SK-N-SH (cell line): ENCODE results near the gene GRM1. TPM values are rescaled to one million over a fixed set of nuclear protein-coding genes. Genes with fewer than 3 reads are reported as not detected.

Experiments used
- CTCF ChIA-PET: fragments of 300-600, 350-600 bp; formaldehyde crosslinking; extraction: SDS; loops from one replicate; lab custom pipeline; 2021; lab: Yijun Ruan, JAX
- POLR2A ChIA-PET: fragments of 350-600 bp; sonication (Branson Sonifier 250); formaldehyde crosslinking; extraction: SDS; loops from one replicate; lab custom pipeline; 2020; ENCODE audit warnings: antibody characterized with exemption, inconsistent platforms; lab: Yijun Ruan, JAX
- DNase-seq: peaks from one replicate; pipeline ENCODE4 v3.0.0; 2012
- H2AFZ ChIP-seq: fragments of 200-600 bp; sonication (generic); 2 replicates; pipeline ENCODE4 v1.8.1; 2016; ENCODE audit warnings: antibody characterized with exemption, mild to moderate bottlenecking, low read depth
- H3F3A ChIP-seq: fragments of 200-600 bp; sonication (generic); replicated peaks from 2 replicates; pipeline ENCODE3; 2016; ENCODE audit warnings: antibody characterized with exemption, mild to moderate bottlenecking; ENCODE audit not compliant: insufficient read depth
- H3K27ac ChIP-seq, 2 experiments: fragments of 200-500 bp in 1 of 2; fragments of 200-600 bp in 1 of 2; sonication (Bioruptor generic) in 1 of 2; sonication (generic), shearing (Covaris generic) in 1 of 2; 2 replicates each; pipeline versions ENCODE4 v1.5.1 to v1.6.1; 2014 to 2016; ENCODE audit warnings: low read depth in 2 of 2, inconsistent platforms in 1 of 2, low read length in 1 of 2, mild to moderate bottlenecking in 1 of 2, mixed read lengths in 1 of 2
- H3K27me3 ChIP-seq: fragments of 200-600 bp; sonication (generic), shearing (Covaris generic); 2 replicates; pipeline ENCODE4 v1.6.1; 2016; ENCODE audit warnings: mixed run types; ENCODE audit not compliant: insufficient read depth
- H3K36me3 ChIP-seq, 2 experiments: fragments of 200-500 bp in 1 of 2; fragments of 200-600 bp in 1 of 2; sonication (Bioruptor generic) in 1 of 2; sonication (generic) in 1 of 2; replicated peaks in 1 of 2; 2 replicates each; pipeline versions ENCODE3 to v1.5.1; 2014 to 2016; ENCODE audit warnings: low read length in 1 of 2, mild to moderate bottlenecking in 1 of 2; ENCODE audit not compliant: insufficient read depth in 2 of 2, control insufficient read depth in 1 of 2
- H3K4me1 ChIP-seq, 2 experiments: fragments of 200-500 bp in 1 of 2; fragments of 200-600 bp in 1 of 2; sonication (Bioruptor generic) in 1 of 2; sonication (generic), shearing (Covaris generic) in 1 of 2; 2 replicates each; pipeline versions ENCODE4 v1.5.1 to v1.6.1; 2014 to 2016; ENCODE audit warnings: low read depth in 1 of 2, low read length in 1 of 2, mixed run types in 1 of 2; ENCODE audit not compliant: insufficient read depth in 2 of 2, control insufficient read depth in 1 of 2
- H3K4me2 ChIP-seq: fragments of 200-600 bp; sonication (generic), shearing (Covaris generic); 2 replicates; pipeline ENCODE4 v1.6.1; 2017; ENCODE audit warnings: mixed run types
- H3K4me3 ChIP-seq, 2 experiments: fragments of 200-500 bp in 1 of 2; fragments of 200-600 bp in 1 of 2; sonication (Bioruptor generic) in 1 of 2; sonication (generic), shearing (Covaris generic) in 1 of 2; 2 replicates each; pipeline versions ENCODE4 v1.5.1 to v1.8.1; 2014 to 2016; ENCODE audit warnings: low read depth in 2 of 2, inconsistent platforms in 1 of 2, low read length in 1 of 2, mild to moderate bottlenecking in 1 of 2, mixed read lengths in 1 of 2, moderate library complexity in 1 of 2
- H3K79me2 ChIP-seq: fragments of 200-600 bp; sonication (generic); 2 replicates; pipeline ENCODE4 v1.8.1; 2017; ENCODE audit warnings: mild to moderate bottlenecking; ENCODE audit not compliant: insufficient read depth
- H3K9ac ChIP-seq: fragments of 200-600 bp; sonication (generic); 2 replicates; pipeline ENCODE4 v1.6.1; 2017; ENCODE audit warnings: mixed run types
- H3K9me2 ChIP-seq: fragments of 200-600 bp; sonication (generic); 2 replicates; pipeline ENCODE4 v1.6.1; 2017; ENCODE audit warnings: mixed run types
- H3K9me3 ChIP-seq: fragments of 200-600 bp; sonication (generic); 2 replicates; pipeline ENCODE4 v1.6.1; 2017; ENCODE audit warnings: mixed run types, mild to moderate bottlenecking, moderate library complexity
- H4K20me1 ChIP-seq: fragments of 200-600 bp; sonication (generic); 2 replicates; pipeline ENCODE4 v1.6.1; 2017; ENCODE audit warnings: mild to moderate bottlenecking, mixed run types; ENCODE audit not compliant: insufficient read depth
- ELF1 ChIP-seq: IDR thresholded peaks from 2 replicates; pipeline ENCODE4 v1.4.0; 2012
- EP300 ChIP-seq, 2 experiments: IDR thresholded peaks; 2 replicates each; pipeline versions ENCODE4 v1.4.0 to v1.6.1; 2012; ENCODE audit warnings: borderline replicate concordance in 1 of 2, low read depth in 1 of 2, low read length in 1 of 2
- FOXJ3 ChIP-seq: sonication (generic); formaldehyde crosslinking; IDR thresholded peaks from 2 replicates; pipeline ENCODE4 v1.5.1; 2020; ENCODE audit warnings: mild to moderate bottlenecking, missing genetic modification reagents
- FOXM1 ChIP-seq: IDR thresholded peaks from 2 replicates; pipeline ENCODE4 v1.4.0; 2012; ENCODE audit warnings: low read depth, mild to moderate bottlenecking
- GABPA ChIP-seq: IDR thresholded peaks from 2 replicates; pipeline ENCODE4 v1.4.0; 2012; ENCODE audit warnings: low read depth, mild to moderate bottlenecking
- MEF2A ChIP-seq: IDR thresholded peaks from 2 replicates; pipeline ENCODE4 v1.4.0; 2012; ENCODE audit warnings: low read depth, borderline replicate concordance
- MXI1 ChIP-seq: IDR thresholded peaks from 2 replicates; pipeline ENCODE4 v1.6.1; 2012; ENCODE audit warnings: mild to moderate bottlenecking, low read depth, low read length, improper control_type of control experiment
- NFIC ChIP-seq: IDR thresholded peaks from 2 replicates; pipeline ENCODE4 v1.4.0; 2012; ENCODE audit warnings: borderline replicate concordance
- RCOR1 ChIP-seq: fragments of 150-350 bp; IDR thresholded peaks from 2 replicates; pipeline ENCODE4 v1.6.1; 2017; ENCODE audit warnings: antibody characterized with exemption, low read length
- RFX5 ChIP-seq: IDR thresholded peaks from 2 replicates; pipeline ENCODE4 v1.6.1; 2012; ENCODE audit warnings: mild to moderate bottlenecking, improper control_type of control experiment, low read length
- RXRA ChIP-seq: IDR thresholded peaks from 2 replicates; pipeline ENCODE4 v1.4.0; 2012; ENCODE audit warnings: low read depth, mild to moderate bottlenecking, borderline replicate concordance
- SMC3 ChIP-seq: IDR thresholded peaks from 2 replicates; pipeline ENCODE4 v1.6.1; 2012; ENCODE audit warnings: low read depth, low read length, improper control_type of control experiment
- TAF1 ChIP-seq: IDR thresholded peaks from 2 replicates; pipeline ENCODE4 v1.6.1; 2012; ENCODE audit warnings: low read depth, mild to moderate bottlenecking, low read length, moderate library complexity, borderline replicate concordance
- WGBS: methylation state at CpG from one replicate; pipeline ENCODE4 v1.1.6; 2017; ENCODE audit warnings: low lambda C conversion rate; 5-methylcytosine and 5-hydroxymethylcytosine counted together
- polyA plus RNA-seq, 3 experiments: library from polyadenylated mRNA; depleted of rRNA; stranded (reverse); fragments of >200 nt; gene quantifications; 2 replicates each; pipeline ENCODE4 v1.2.3, GENCODE V29; 2012
- TF ChIP-seq, protein P1 (sequence below): IDR thresholded peaks from 2 replicates; pipeline ENCODE4 v1.4.0; 2012; ENCODE audit warnings: low read depth, borderline replicate concordance
- TF ChIP-seq, protein P2 (sequence below): fragments of 150-350 bp; IDR thresholded peaks from 2 replicates; pipeline ENCODE4 v1.6.1; 2017; ENCODE audit warnings: antibody characterized with exemption, low read length, low read depth, borderline replicate concordance
- TF ChIP-seq, protein P3 (sequence below): fragments of 150-350 bp; IDR thresholded peaks from 2 replicates; pipeline ENCODE4 v1.6.1; 2016; ENCODE audit warnings: mild to moderate bottlenecking, low read depth, low read length
- TF ChIP-seq, protein P4 (sequence below): IDR thresholded peaks from 2 replicates; pipeline ENCODE4 v1.4.0; 2012; ENCODE audit warnings: low read depth, borderline replicate concordance
- TF ChIP-seq, protein P5 (sequence below): fragments of 200-600 bp; sonication (generic); IDR thresholded peaks from 2 replicates; pipeline ENCODE4 v1.6.1; 2017; ENCODE audit warnings: antibody characterized with exemption, mild to moderate bottlenecking, moderate library complexity

GRM1 gene
- polyA plus RNA-seq, 1 of the 3 experiments (the other 2 are of a cell fraction) = 0.05 TPM

DNA sequence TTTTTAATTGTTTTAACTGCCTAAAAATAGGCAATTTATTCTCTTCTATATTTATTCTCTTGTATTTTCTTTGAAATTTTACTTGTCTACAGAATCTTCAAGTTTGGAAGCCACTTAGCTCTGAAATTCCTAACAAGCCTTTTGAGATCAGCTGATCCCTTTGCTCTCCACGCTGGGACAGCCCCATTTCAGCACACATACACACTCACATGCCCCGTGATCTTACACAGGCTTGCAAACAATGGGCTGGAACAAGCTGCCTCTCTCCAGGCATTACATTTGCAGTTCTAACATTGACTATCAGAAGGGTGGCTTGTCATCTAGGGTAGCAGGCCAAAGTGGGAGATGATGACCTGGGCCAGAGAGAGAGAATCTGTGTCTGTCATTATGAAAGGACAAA, 452.7 kb downstream of the GRM1 start:
- WGBS = 12% methylated on average over 2 of the region's 2 CpGs
- no peak overlapping the region for H3K4me2 ChIP-seq
- no peaks in the 10 kb centered on the region for H3K9me3 ChIP-seq
- no peak overlapping the region for H2AFZ ChIP-seq
- no peaks in the 10 kb centered on the region for H3K79me2 ChIP-seq
- POLR2A ChIA-PET = no interaction called here
- no peaks in the 10 kb centered on the region for H3K36me3 ChIP-seq
- TF ChIP-seq TAF1 (no peak), MEF2A (no peak), RFX5 (no peak), GABPA (no peak), FOXM1 (no peak), EP300 (IDR thresholded peaks at IDR 0.05; ENCODE audit: borderline replicate concordance in 1 of 2, low read depth in 1 of 2, low read length in 1 of 2) (no peak), RCOR1 (no peak), RXRA (no peak), NFIC (no peak), SMC3 (no peak), ELF1 (no peak), MXI1 (no peak), FOXJ3 (CRISPR knock-in tag) (no peak)
- TF ChIP-seq, protein P1, sequence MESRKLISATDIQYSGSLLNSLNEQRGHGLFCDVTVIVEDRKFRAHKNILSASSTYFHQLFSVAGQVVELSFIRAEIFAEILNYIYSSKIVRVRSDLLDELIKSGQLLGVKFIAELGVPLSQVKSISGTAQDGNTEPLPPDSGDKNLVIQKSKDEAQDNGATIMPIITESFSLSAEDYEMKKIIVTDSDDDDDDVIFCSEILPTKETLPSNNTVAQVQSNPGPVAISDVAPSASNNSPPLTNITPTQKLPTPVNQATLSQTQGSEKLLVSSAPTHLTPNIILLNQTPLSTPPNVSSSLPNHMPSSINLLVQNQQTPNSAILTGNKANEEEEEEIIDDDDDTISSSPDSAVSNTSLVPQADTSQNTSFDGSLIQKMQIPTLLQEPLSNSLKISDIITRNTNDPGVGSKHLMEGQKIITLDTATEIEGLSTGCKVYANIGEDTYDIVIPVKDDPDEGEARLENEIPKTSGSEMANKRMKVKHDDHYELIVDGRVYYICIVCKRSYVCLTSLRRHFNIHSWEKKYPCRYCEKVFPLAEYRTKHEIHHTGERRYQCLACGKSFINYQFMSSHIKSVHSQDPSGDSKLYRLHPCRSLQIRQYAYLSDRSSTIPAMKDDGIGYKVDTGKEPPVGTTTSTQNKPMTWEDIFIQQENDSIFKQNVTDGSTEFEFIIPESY = no peak
- TF ChIP-seq, protein P2, sequence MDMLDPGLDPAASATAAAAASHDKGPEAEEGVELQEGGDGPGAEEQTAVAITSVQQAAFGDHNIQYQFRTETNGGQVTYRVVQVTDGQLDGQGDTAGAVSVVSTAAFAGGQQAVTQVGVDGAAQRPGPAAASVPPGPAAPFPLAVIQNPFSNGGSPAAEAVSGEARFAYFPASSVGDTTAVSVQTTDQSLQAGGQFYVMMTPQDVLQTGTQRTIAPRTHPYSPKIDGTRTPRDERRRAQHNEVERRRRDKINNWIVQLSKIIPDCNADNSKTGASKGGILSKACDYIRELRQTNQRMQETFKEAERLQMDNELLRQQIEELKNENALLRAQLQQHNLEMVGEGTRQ = no peak
- TF ChIP-seq, protein P3, sequence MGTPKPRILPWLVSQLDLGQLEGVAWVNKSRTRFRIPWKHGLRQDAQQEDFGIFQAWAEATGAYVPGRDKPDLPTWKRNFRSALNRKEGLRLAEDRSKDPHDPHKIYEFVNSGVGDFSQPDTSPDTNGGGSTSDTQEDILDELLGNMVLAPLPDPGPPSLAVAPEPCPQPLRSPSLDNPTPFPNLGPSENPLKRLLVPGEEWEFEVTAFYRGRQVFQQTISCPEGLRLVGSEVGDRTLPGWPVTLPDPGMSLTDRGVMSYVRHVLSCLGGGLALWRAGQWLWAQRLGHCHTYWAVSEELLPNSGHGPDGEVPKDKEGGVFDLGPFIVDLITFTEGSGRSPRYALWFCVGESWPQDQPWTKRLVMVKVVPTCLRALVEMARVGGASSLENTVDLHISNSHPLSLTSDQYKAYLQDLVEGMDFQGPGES = no peak
- TF ChIP-seq, protein P4, sequence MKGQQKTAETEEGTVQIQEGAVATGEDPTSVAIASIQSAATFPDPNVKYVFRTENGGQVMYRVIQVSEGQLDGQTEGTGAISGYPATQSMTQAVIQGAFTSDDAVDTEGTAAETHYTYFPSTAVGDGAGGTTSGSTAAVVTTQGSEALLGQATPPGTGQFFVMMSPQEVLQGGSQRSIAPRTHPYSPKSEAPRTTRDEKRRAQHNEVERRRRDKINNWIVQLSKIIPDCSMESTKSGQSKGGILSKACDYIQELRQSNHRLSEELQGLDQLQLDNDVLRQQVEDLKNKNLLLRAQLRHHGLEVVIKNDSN = no peak
- TF ChIP-seq, protein P5, sequence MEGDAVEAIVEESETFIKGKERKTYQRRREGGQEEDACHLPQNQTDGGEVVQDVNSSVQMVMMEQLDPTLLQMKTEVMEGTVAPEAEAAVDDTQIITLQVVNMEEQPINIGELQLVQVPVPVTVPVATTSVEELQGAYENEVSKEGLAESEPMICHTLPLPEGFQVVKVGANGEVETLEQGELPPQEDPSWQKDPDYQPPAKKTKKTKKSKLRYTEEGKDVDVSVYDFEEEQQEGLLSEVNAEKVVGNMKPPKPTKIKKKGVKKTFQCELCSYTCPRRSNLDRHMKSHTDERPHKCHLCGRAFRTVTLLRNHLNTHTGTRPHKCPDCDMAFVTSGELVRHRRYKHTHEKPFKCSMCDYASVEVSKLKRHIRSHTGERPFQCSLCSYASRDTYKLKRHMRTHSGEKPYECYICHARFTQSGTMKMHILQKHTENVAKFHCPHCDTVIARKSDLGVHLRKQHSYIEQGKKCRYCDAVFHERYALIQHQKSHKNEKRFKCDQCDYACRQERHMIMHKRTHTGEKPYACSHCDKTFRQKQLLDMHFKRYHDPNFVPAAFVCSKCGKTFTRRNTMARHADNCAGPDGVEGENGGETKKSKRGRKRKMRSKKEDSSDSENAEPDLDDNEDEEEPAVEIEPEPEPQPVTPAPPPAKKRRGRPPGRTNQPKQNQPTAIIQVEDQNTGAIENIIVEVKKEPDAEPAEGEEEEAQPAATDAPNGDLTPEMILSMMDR = no peak
- DNase-seq = no peak
- H3K27ac ChIP-seq = no peak overlapping the region
- CTCF ChIA-PET = no interaction called here
- H3K9me2 ChIP-seq = no peaks in the 10 kb centered on the region
- H4K20me1 ChIP-seq = no peaks in the 10 kb centered on the region
- no peak overlapping the region for H3K9ac ChIP-seq
- H3K27me3 ChIP-seq = no peaks in the 10 kb centered on the region
- H3F3A ChIP-seq = no peaks in the 10 kb centered on the region
- H3K4me3 ChIP-seq = no peak overlapping the region
- H3K4me1 ChIP-seq = no peaks in the 10 kb centered on the region
